Measurements from ENCODE around the gene MGA. TPM values are rescaled to one million over a fixed set of nuclear protein-coding genes. Genes with fewer than 3 reads are reported as not detected.
"Not testable (repeated sequence)": the region's sequence is repeated elsewhere in the genome, so short reads cannot be mapped to it uniquely, and the experiment has no call there.

Gene MGA
- polyA plus RNA-seq, 6 donors from 2014 or later, result 2.2 to 30.3 (median 16.9) TPM

GRCh38 chr15:41695750-41696436 lies 35.7 kb downstream of the MGA start:
- H3K27me3 Mint-ChIP-seq, result no peaks in the 10 kb centered on the region
- ATAC-seq (ENCODE audit: low read depth in 2 of 2) (peak; percentile 100), DNase-seq (peak; percentile 60)
- peaks cover 17 to 20% of the 10 kb centered on the region in 2 donors for H3K36me3 Mint-ChIP-seq
- H3K27ac Mint-ChIP-seq, result peak overlapping the region; percentile 32 to 82 (median 60)
- no peaks in the 10 kb centered on the region for H3K9me3 Mint-ChIP-seq
- H3K4me1 Mint-ChIP-seq, result peaks cover 26 to 62% (median 42%) of the 10 kb centered on the region in 3 donors
- H3K4me3 Mint-ChIP-seq, result peak overlapping the region in 7 of 8 donors; percentile 17 to 65 (median 52)

DNA sequence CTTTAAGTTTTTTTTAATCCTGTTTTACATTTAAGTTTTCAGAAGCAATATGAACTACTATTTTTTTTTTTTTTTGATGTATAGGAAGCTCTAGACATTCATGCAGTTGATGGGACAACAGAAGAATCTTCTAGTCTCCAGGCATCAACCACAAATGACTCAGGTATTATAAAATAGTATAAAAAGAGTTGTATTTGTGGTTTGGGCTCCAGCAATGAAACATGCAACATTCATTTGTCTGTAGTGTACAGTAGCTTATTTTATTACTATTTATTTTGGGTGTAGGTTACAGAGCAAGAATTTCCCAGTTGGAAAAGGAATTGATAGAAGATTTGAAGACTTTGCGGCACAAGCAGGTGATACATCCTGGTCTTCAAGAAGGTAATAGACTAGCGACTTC lies 38.6 kb downstream of the MGA start:
- Mint-ChIP-seq H3K27ac (peak overlapping the region in 3 of 6 donors; percentile 28 to 54 (median 43)), H3K4me1 (peaks cover 17 to 38% (median 22%) of the 10 kb centered on the region in 3 donors), H3K9me3 (no peaks in the 10 kb centered on the region), H3K27me3 (no peaks in the 10 kb centered on the region), H3K4me3 (no peak overlapping the region), H3K36me3 (peaks cover 27 to 30% of the 10 kb centered on the region in 2 donors)
- DNase-seq, result no peak
- ATAC-seq (ENCODE audit: low read depth in 2 of 2), result no peak

DNA sequence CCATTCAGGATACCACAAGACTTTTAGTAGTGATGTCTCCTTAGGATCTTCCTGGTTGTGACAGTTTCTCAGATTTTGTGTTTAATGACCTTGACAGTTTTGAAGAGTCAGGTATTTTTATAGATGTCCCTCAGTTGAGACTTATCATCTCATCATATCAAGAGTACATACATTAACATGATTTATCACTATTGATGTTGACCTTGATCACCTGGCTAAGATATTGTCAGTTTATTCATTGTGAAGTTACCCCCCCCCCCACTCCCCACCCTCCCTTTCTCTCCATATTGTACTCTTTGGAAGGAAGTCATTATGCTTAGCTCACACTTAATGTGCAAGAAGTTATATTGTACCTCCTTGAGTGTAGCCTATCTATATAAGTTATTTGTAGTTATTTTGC lies 42.9 kb downstream of the MGA start:
- Mint-ChIP-seq H3K27ac (no peak overlapping the region), H3K36me3 (peaks cover 27 to 30% of the 10 kb centered on the region in 2 donors)
- no peak for ATAC-seq (ENCODE audit: low read depth in 2 of 2)

GRCh38 chr15:41713047-41713446 lies 52.8 kb downstream of the MGA start:
- H3K4me1 Mint-ChIP-seq, result peaks cover 0 to 3% (median 0%) of the 10 kb centered on the region in 3 donors
- H3K27me3 Mint-ChIP-seq, result no peaks in the 10 kb centered on the region
- H3K36me3 Mint-ChIP-seq, result peaks cover 19 to 33% of the 10 kb centered on the region in 2 donors
- DNase-seq, result no peak
- no peak for ATAC-seq (ENCODE audit: low read depth in 2 of 2)
- peak overlapping the region in 1 of 6 donors; percentile 3 for H3K27ac Mint-ChIP-seq
- no peaks in the 10 kb centered on the region for H3K9me3 Mint-ChIP-seq
- H3K4me3 Mint-ChIP-seq, result no peak overlapping the region

More for the DNA sequence above, 42.9 kb downstream of the MGA start:
- Mint-ChIP-seq H3K9me3 (no peaks in the 10 kb centered on the region), H3K4me1 (peaks cover 8 to 11% (median 8%) of the 10 kb centered on the region in 3 donors), H3K4me3 (no peak overlapping the region), H3K27me3 (no peaks in the 10 kb centered on the region)
- DNase-seq, result no peak

DNA sequence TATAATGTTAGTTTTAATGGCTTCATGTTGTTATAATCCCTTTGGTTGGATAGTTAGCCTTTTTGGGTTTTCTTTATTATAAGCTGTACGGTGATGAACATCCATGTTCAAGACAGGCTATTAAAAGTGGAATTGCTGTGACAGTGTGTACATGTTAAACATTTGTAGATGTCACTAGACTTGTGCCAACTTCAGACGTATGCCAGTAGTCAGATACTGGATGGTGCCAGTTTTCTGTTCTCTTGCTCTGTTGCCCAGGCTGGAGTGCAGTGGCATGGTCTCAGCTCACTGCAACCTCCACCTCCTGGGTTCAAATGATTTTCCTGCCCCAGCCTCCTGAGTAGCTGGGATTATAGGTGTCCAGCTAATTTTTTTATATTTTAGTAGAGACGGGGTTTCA lies 54.1 kb downstream of the MGA start:
- Mint-ChIP-seq H3K4me3 (no peak overlapping the region), H3K27ac (no peak overlapping the region), H3K36me3 (peaks cover 19 to 29% of the 10 kb centered on the region in 2 donors), H3K27me3 (no peaks in the 10 kb centered on the region), H3K9me3 (no peaks in the 10 kb centered on the region), H3K4me1 (peaks cover 0 to 3% (median 0%) of the 10 kb centered on the region in 3 donors)
- DNase-seq (no peak), ATAC-seq (ENCODE audit: low read depth in 2 of 2) (no peak)

- H3K4me3 Mint-ChIP-seq, result no peak overlapping the region
- H3K27ac Mint-ChIP-seq, result no peak overlapping the region
- ATAC-seq (ENCODE audit: low read depth in 2 of 2), result no peak
- H3K9me3 Mint-ChIP-seq, result no peaks in the 10 kb centered on the region
- peaks cover 9 to 13% of the 10 kb centered on the region in 2 donors for H3K36me3 Mint-ChIP-seq
- H3K4me1 Mint-ChIP-seq, result peaks cover 0 to 3% (median 0%) of the 10 kb centered on the region in 3 donors
- H3K27me3 Mint-ChIP-seq, result no peaks in the 10 kb centered on the region
- no peak for DNase-seq
Measured at GRCh38 chr15:41716864-41717263, 56.7 kb downstream of the MGA start.

DNA sequence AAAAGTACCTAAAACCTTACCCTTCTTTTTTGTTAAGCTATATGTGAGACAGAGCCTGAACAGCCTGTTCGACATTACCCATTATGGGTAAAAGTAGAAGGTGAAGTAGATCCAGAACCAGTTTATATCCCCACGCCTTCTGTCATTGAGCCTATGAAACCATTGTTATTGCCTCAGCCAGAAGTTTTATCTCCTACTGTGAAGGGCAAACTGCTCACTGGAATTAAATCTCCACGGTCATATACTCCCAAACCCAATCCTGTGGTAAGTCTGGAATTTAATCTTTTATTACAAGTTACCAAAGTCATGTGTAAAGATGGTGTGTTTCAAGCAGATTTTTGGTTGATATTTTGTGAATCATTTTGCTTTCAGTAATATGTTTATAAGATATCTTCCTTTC lies 66.9 kb downstream of the MGA start:
- Mint-ChIP-seq H3K36me3 (peaks cover 0 to 5% of the 10 kb centered on the region in 2 donors), H3K4me3 (no peak overlapping the region), H3K4me1 (peaks cover 9 to 18% (median 12%) of the 10 kb centered on the region in 3 donors), H3K27me3 (no peaks in the 10 kb centered on the region), H3K27ac (peak overlapping the region in 2 of 6 donors; percentile 33 to 60), H3K9me3 (no peaks in the 10 kb centered on the region)
- ATAC-seq (ENCODE audit: low read depth in 2 of 2) (no peak), DNase-seq (no peak)

- not testable (repeated sequence) for H3K9me3 Mint-ChIP-seq; H3K4me3 Mint-ChIP-seq; ATAC-seq (ENCODE audit: low read depth in 2 of 2); H3K36me3 Mint-ChIP-seq; DNase-seq; H3K27me3 Mint-ChIP-seq
- H3K4me1 Mint-ChIP-seq, result peaks cover 9 to 18% (median 9%) of the 10 kb centered on the region in 3 donors
- H3K27ac Mint-ChIP-seq, result peak overlapping the region in 2 of 6 donors; percentile 12 to 16
Measured at GRCh38 chr15:41728061-41728460, 67.9 kb downstream of the MGA start.

GRCh38 chr15:41730543-41730942 lies 70.3 kb downstream of the MGA start:
- Mint-ChIP-seq H3K9me3 (no peaks in the 10 kb centered on the region), H3K4me1 (peaks cover 5 to 18% (median 9%) of the 10 kb centered on the region in 3 donors), H3K27ac (no peak overlapping the region), H3K36me3 (peaks cover 0 to 5% of the 10 kb centered on the region in 2 donors), H3K27me3 (no peaks in the 10 kb centered on the region), H3K4me3 (peak overlapping the region in 3 of 8 donors; percentile 17 to 61 (median 56))
- peak; percentile 95 to 97 for ATAC-seq (ENCODE audit: low read depth in 2 of 2)
- peak; percentile 21 for DNase-seq

DNA sequence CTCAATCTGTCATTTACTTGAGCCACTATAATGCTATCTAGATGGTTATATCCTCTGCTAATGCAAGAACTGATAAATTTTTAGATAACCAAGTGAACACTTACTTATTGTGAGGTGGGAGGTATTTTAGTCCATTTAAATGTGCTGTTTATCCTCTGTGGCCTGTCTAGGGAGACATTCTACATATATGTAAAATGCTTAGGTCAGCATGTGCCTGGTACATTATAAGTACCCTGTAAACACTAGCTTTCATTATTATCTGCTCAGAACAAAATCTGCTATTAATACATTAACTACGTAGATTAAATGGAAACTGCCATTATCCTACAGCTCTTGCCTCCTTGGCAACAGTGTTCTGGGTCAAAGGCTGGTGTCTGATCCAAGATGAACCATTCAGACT lies 72.3 kb downstream of the MGA start:
- H3K27ac Mint-ChIP-seq, result peak overlapping the region in 2 of 6 donors; percentile 19 to 86
- peaks cover 5 to 8% of the 10 kb centered on the region in 2 donors for H3K36me3 Mint-ChIP-seq
- no peak for ATAC-seq (ENCODE audit: low read depth in 2 of 2)

DNA sequence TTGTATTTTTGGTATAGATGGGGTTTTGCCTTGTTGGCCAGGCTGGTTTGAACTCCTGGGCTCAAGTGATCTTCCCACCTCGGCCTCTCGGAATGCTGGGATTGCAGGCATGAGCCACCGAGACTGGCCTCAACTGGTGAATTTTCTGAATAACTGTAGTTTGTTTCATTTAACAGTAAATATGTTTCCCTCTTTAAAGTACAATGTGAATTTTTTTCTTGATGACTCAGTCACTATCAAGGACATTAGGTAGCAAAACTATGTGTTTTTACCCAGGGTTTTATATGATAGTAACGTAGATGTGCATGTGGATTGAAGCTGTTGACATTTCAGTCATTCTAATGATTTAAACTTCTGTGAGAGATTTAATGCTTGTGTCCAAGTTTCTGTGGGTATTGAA lies 73.9 kb downstream of the MGA start:
- Mint-ChIP-seq H3K9me3 (no peaks in the 10 kb centered on the region), H3K4me3 (no peak overlapping the region), H3K27ac (peak overlapping the region in 1 of 6 donors; percentile 79), H3K4me1 (peaks cover 5 to 15% (median 9%) of the 10 kb centered on the region in 3 donors), H3K27me3 (no peaks in the 10 kb centered on the region), H3K36me3 (peaks cover 8% of the 10 kb centered on the region in 2 donors)
- no peak for ATAC-seq (ENCODE audit: low read depth in 2 of 2)
- no peak for DNase-seq

More for the DNA sequence above, 72.3 kb downstream of the MGA start:
- Mint-ChIP-seq H3K27me3 (no peaks in the 10 kb centered on the region), H3K4me1 (peaks cover 5 to 18% (median 9%) of the 10 kb centered on the region in 3 donors), H3K9me3 (no peaks in the 10 kb centered on the region), H3K4me3 (no peak overlapping the region)
- no peak for DNase-seq

DNA sequence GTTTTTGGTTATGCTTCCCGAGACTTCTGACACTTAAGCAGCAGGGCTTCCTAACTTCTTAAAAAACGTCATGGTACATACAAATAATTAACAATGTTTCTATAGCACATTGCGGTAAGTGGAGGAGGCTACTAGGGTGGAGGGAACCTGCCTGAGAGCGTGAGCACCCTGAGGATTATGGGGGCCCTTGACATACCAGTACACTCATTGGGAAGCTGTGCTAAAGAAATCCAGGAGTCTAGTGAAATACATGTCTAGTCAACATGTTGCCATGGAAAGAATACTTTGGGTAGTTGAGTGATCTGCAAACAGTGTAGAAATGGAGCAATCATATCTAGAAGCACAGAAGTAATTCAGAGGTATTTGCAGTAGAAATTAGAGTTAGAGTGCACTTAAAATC lies 74.8 kb downstream of the MGA start:
- Mint-ChIP-seq H3K27ac (no peak overlapping the region), H3K4me3 (no peak overlapping the region)

DNA sequence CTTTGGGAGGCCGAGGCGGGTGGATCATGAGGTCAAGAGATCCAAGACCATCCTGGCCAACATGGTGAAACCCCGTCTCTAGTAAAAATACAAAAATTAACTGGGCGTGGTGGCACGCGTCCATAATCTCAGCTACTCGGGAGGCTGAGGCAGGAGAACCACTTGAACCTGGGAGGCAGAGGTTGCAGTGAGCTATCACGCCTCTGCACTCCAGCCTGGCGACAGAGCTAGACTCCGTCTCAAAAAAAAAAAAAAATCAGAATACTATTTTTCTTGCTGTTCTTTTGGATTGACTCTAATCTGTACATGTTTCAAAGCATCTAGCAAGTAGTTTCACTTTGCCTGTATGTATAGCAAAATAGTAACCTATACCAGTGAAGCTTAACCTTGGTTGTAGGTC lies 75.3 kb downstream of the MGA start:
- H3K4me1 Mint-ChIP-seq; H3K36me3 Mint-ChIP-seq; ATAC-seq (ENCODE audit: low read depth in 2 of 2); H3K27me3 Mint-ChIP-seq; H3K9me3 Mint-ChIP-seq; DNase-seq; H3K4me3 Mint-ChIP-seq: not testable (repeated sequence)
- peak overlapping the region in 1 of 6 donors; percentile 47 for H3K27ac Mint-ChIP-seq

More for the DNA sequence above, 74.8 kb downstream of the MGA start:
- DNase-seq (no peak), ATAC-seq (ENCODE audit: low read depth in 2 of 2) (no peak)
- peaks cover 5 to 9% (median 9%) of the 10 kb centered on the region in 3 donors for H3K4me1 Mint-ChIP-seq
- H3K36me3 Mint-ChIP-seq, result peaks cover 6 to 8% of the 10 kb centered on the region in 2 donors
- H3K9me3 Mint-ChIP-seq, result no peaks in the 10 kb centered on the region
- H3K27me3 Mint-ChIP-seq, result no peaks in the 10 kb centered on the region

- Mint-ChIP-seq H3K4me1 (no peaks in the 10 kb centered on the region), H3K4me3 (no peak overlapping the region), H3K27ac (no peak overlapping the region), H3K36me3 (peaks cover 19 to 24% of the 10 kb centered on the region in 2 donors), H3K27me3 (no peaks in the 10 kb centered on the region), H3K9me3 (no peaks in the 10 kb centered on the region)
- ATAC-seq (ENCODE audit: low read depth in 2 of 2) (no peak), DNase-seq (no peak)
Measured at GRCh38 chr15:41746802-41747201, 86.6 kb downstream of the MGA start.

Measured in naive B cell (primary cell).